Smooth muscle cell (in vitro differentiated cells): ENCODE results near the gene SUCLG1. TPM values are rescaled to one million over a fixed set of nuclear protein-coding genes. Genes with fewer than 3 reads are reported as not detected.

Experiments
- DNase-seq: peaks from one replicate; lab custom pipeline; 2025; ENCODE audit not compliant: unreplicated experiment; lab: John Stamatoyannopoulos, UW
- H2AFZ ChIP-seq: fragments of 200-600 bp; sonication (generic); 2 replicates; pipeline ENCODE4 v1.6.0; 2016; ENCODE audit warnings: antibody characterized with exemption, low read depth, mild to moderate bottlenecking
- H3F3A ChIP-seq: fragments of 200-600 bp; sonication (generic); 2 replicates; pipeline ENCODE4 v1.6.0; 2017; ENCODE audit warnings: antibody characterized with exemption, low read depth
- H3K27ac ChIP-seq: fragments of 200-600 bp; sonication (generic); 2 replicates; pipeline ENCODE4 v1.5.1; 2016; ENCODE audit warnings: low read depth, mild to moderate bottlenecking
- H3K27me3 ChIP-seq: fragments of 200-600 bp; sonication (generic); 2 replicates; pipeline ENCODE4 v1.6.1; 2016; ENCODE audit warnings: low read depth, mild to moderate bottlenecking
- H3K36me3 ChIP-seq: fragments of 200-600 bp; sonication (generic); 2 replicates; pipeline ENCODE4 v1.5.1; 2016; ENCODE audit warnings: low read depth
- H3K4me1 ChIP-seq: fragments of 200-600 bp; sonication (generic); 2 replicates; pipeline ENCODE4 v1.5.1; 2016; ENCODE audit warnings: low read depth
- H3K4me2 ChIP-seq: fragments of 200-600 bp; sonication (generic); 2 replicates; pipeline ENCODE4 v1.6.0; 2016; ENCODE audit warnings: mild to moderate bottlenecking
- H3K4me3 ChIP-seq: fragments of 200-600 bp; sonication (generic); 2 replicates; pipeline ENCODE4 v1.5.1; 2016; ENCODE audit warnings: mild to moderate bottlenecking
- H3K79me2 ChIP-seq: fragments of 200-600 bp; sonication (generic); 2 replicates; pipeline ENCODE4 v1.6.0; 2016; ENCODE audit warnings: low read depth, mild to moderate bottlenecking
- H3K9ac ChIP-seq: fragments of 200-600 bp; sonication (generic); 2 replicates; pipeline ENCODE4 v1.6.0; 2016; ENCODE audit warnings: low read depth
- H3K9me3 ChIP-seq: fragments of 200-600 bp; sonication (generic); replicated peaks from 2 replicates; pipeline ENCODE4 v1.5.1; 2016; ENCODE audit warnings: low read depth
- H4K20me1 ChIP-seq: fragments of 200-600 bp; sonication (generic); 2 replicates; pipeline ENCODE4 v1.6.0; 2016; ENCODE audit warnings: low read depth
- WGBS: methylation state at CpG from one replicate; pipeline ENCODE4 v1.1.7; 2016; ENCODE audit warnings: low lambda C conversion rate; 5-methylcytosine and 5-hydroxymethylcytosine counted together
- polyA plus RNA-seq: library from polyadenylated mRNA; unstranded; fragments of >200 nt; fragmentation: Nextera tagmentation; extraction: Ambion mirVana; gene quantifications from 2 replicates; pipeline ENCODE4 v1.2.1, GENCODE V29; 2016
- total RNA-seq: library from RNA; depleted of rRNA; stranded (reverse); fragments of >200 nt; gene quantifications from 2 replicates; pipeline ENCODE4 v1.2.3, GENCODE V29; 2014
- TF ChIP-seq, protein P1 (sequence below): fragments of 200-600 bp; sonication (generic); IDR thresholded peaks from 2 replicates; pipeline ENCODE4 v1.5.1; 2017; ENCODE audit warnings: borderline replicate concordance, mild to moderate bottlenecking, antibody characterized with exemption; ENCODE audit not compliant: insufficient read depth, poor library complexity, severe bottlenecking

The SUCLG1 gene
- total and polyA plus RNA-seq, 2 experiments from 2014 or later, result 63.1 to 81.7 TPM

DNA sequence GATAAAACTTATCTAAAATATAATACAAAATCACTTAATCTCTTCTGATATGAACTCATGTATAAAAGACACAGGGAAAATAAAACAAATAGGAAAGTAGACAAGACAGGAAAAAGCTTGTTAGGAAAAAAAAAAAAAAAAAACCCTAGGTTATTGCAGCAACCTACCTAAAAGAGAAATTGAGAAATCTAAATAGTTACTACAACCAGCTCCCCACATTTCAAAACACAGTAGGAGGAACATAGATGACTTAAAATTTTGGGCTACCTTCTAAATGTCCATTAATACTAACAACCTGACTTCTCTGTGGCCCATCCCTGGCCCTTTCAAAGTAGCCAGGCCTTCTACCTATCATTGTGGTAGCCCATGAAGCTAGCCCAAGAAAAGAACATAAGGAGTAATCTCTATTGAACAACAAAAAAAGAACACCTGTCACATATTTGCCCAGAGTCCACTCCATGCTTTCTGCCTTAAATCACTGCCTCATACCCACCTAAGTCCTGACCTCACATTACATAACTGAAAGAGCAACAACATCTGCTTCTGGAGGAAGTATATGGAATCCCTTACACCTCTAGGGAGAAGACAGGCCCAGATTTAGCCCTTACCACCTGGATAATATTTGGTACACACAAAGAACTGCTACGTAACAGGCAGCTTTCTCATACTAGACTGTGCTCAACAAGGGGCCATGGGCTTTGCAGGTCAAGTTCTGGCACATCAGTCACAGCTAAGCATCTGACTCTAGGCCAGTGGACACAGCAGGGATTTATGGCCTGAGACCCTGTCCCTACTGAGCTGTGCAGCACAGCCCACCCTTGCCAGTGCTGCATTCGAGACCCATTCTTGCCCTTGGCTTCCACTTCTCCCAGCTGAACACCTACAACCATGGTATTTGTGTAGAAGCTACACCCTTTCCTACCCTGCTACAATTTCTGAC lies 8.5 kb downstream of the SUCLG1 start:
- TF ChIP-seq, protein P1, sequence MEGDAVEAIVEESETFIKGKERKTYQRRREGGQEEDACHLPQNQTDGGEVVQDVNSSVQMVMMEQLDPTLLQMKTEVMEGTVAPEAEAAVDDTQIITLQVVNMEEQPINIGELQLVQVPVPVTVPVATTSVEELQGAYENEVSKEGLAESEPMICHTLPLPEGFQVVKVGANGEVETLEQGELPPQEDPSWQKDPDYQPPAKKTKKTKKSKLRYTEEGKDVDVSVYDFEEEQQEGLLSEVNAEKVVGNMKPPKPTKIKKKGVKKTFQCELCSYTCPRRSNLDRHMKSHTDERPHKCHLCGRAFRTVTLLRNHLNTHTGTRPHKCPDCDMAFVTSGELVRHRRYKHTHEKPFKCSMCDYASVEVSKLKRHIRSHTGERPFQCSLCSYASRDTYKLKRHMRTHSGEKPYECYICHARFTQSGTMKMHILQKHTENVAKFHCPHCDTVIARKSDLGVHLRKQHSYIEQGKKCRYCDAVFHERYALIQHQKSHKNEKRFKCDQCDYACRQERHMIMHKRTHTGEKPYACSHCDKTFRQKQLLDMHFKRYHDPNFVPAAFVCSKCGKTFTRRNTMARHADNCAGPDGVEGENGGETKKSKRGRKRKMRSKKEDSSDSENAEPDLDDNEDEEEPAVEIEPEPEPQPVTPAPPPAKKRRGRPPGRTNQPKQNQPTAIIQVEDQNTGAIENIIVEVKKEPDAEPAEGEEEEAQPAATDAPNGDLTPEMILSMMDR, result no peak
- Histone ChIP-seq H3K4me2 (no peak overlapping the region), H3K79me2 (peaks cover 74% of the 10 kb centered on the region), H3K27me3 (no peaks in the 10 kb centered on the region), H3K36me3 (no peaks in the 10 kb centered on the region), H3K9me3 (no peaks in the 10 kb centered on the region), H3K27ac (no peak overlapping the region), H3K9ac (no peak overlapping the region), H2AFZ (no peak overlapping the region), H4K20me1 (peaks cover 61% of the 10 kb centered on the region), H3F3A (no peaks in the 10 kb centered on the region), H3K4me3 (no peak overlapping the region), H3K4me1 (no peaks in the 10 kb centered on the region)
- DNase-seq, result no peak
- WGBS, result 88% methylated on average over 2 of the region's 2 CpGs

DNA sequence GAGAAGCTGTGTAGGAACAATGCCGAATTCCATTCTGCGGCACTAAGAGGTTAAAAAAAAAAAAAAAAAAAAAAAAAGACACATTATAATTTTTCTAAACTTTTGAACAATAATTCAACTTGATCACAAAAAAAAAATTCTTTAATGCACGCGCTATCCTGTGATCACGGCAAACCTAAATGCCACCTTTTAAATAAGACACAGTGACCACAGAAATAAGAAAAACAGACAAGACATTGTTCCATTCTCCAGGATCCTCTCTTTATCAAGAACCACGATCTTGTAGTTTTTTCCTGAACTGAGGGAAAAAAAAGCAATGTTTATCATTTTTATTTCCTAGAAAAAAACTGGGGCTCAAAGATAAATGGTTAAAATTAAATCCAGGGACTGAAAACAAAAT lies 9.4 kb downstream of the SUCLG1 start:
- peaks cover 67% of the 10 kb centered on the region for H3K79me2 ChIP-seq
- no peaks in the 10 kb centered on the region for H3K36me3 ChIP-seq
- H3K4me2 ChIP-seq, result no peak overlapping the region
- WGBS, result 95% methylated on average over 6 of the region's 6 CpGs
- TF ChIP-seq, protein P1, result no peak
- no peaks in the 10 kb centered on the region for H3K27me3 ChIP-seq
- no peaks in the 10 kb centered on the region for H3K9me3 ChIP-seq
- no peaks in the 10 kb centered on the region for H3K4me1 ChIP-seq
- no peak overlapping the region for H2AFZ ChIP-seq
- H3K27ac ChIP-seq, result no peak overlapping the region
- no peak overlapping the region for H3K4me3 ChIP-seq
- H3F3A ChIP-seq, result no peaks in the 10 kb centered on the region
- peaks cover 57% of the 10 kb centered on the region for H4K20me1 ChIP-seq
- no peak for DNase-seq
- no peak overlapping the region for H3K9ac ChIP-seq

DNA sequence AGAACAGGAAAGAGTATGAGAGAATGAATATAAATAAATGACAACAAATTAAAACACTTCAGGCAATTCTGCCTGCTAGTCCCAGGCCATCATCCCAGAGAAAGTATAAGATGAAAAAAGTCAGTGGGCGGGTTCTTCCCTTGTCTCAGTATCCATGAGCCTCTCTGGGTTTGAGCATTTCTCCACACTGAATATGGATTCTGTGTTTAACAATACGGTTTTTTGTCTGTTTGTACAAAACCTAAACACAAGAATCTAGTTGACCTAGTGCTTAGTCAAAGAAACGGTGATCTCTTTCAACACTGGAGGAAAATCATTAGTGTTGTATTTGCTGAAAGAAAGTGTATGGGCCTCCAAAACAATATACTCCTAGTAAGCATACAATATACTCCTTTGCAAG lies 10.0 kb downstream of the SUCLG1 start:
- no peak overlapping the region for H3K4me3 ChIP-seq

More for the DNA sequence above, 10.0 kb downstream of the SUCLG1 start:
- H3K4me2 ChIP-seq, result no peak overlapping the region
- H4K20me1 ChIP-seq, result peaks cover 51% of the 10 kb centered on the region
- no peak overlapping the region for H2AFZ ChIP-seq
- no peak overlapping the region for H3K27ac ChIP-seq
- no peaks in the 10 kb centered on the region for H3K9me3 ChIP-seq
- H3K4me1 ChIP-seq, result no peaks in the 10 kb centered on the region
- 94% methylated on average over 3 of the region's 3 CpGs for WGBS
- peaks cover 60% of the 10 kb centered on the region for H3K79me2 ChIP-seq
- no peaks in the 10 kb centered on the region for H3K27me3 ChIP-seq
- H3F3A ChIP-seq, result no peaks in the 10 kb centered on the region
- DNase-seq, result no peak
- TF ChIP-seq, protein P1, result no peak
- H3K9ac ChIP-seq, result no peak overlapping the region
- H3K36me3 ChIP-seq, result no peaks in the 10 kb centered on the region
